NCI-H446 (cell line): Measurements from ENCODE around the gene PAGE2.
"Not testable (repeated sequence)": the region's sequence is repeated elsewhere in the genome, so short reads cannot be mapped to it uniquely, and the experiment has no call there.

Experiments
- DNase-seq, 2 experiments: peaks; one replicate each; lab custom pipeline; 2025; lab: John Stamatoyannopoulos, UW

PAGE2 gene

GRCh38 chrX:55088795-55089489, at the start of gene PAGE2:
PAGE2 (plus strand) TSS chrX:55089018; CDS start chrX:55090021, 1,003 bp downstream.
- no peak for DNase-seq

GRCh38 chrX:55039471-55039870, 49.3 kb upstream of the PAGE2 start:
- DNase-seq, result no peak

GRCh38 chrX:55041514-55041913, 47.3 kb upstream of the PAGE2 start:
- no peak for DNase-seq

- DNase-seq, result not testable (repeated sequence)
Observed at GRCh38 chrX:55050599-55050998, 38.2 kb upstream of the PAGE2 start.

- no peak for DNase-seq
Observed at GRCh38 chrX:55056820-55057674, 31.8 kb upstream of the PAGE2 start.

GRCh38 chrX:55057675-55058249, 31.1 kb upstream of the PAGE2 start:
- peak in 1 of 2 experiments; percentile 5 for DNase-seq

GRCh38 chrX:55067180-55067579, 21.6 kb upstream of the PAGE2 start:
- not testable (repeated sequence) for DNase-seq

- DNase-seq, result no peak
Observed at GRCh38 chrX:55072286-55072685, 16.5 kb upstream of the PAGE2 start.

GRCh38 chrX:55074851-55075467, 13.9 kb upstream of the PAGE2 start, which contains the start of gene PAGE2B:
PAGE2B (plus strand) TSS chrX:55075030; CDS start chrX:55076042, 1,012 bp downstream.
- no peak for DNase-seq

- no peak for DNase-seq
Observed at GRCh38 chrX:55098691-55099090, 9.9 kb downstream of the PAGE2 start.

- DNase-seq, result no peak
Observed at GRCh38 chrX:55099162-55099561, 10.3 kb downstream of the PAGE2 start.

- DNase-seq, result no peak
Observed at GRCh38 chrX:55102754-55103153, 13.9 kb downstream of the PAGE2 start.

GRCh38 chrX:55107262-55107661, 18.4 kb downstream of the PAGE2 start:
- DNase-seq, result no peak

- DNase-seq, result no peak
Observed at GRCh38 chrX:55107911-55108310, 19.1 kb downstream of the PAGE2 start.

GRCh38 chrX:55109306-55109705, 20.5 kb downstream of the PAGE2 start:
- no peak for DNase-seq

- DNase-seq, result no peak
Observed at GRCh38 chrX:55111578-55112254, 22.9 kb downstream of the PAGE2 start.

- DNase-seq, result not testable (repeated sequence)
Observed at GRCh38 chrX:55116589-55116988, 27.8 kb downstream of the PAGE2 start.

- DNase-seq, result no peak
Observed at GRCh38 chrX:55118574-55118973, 29.8 kb downstream of the PAGE2 start.

GRCh38 chrX:55119271-55119670, 30.5 kb downstream of the PAGE2 start:
- DNase-seq, result no peak

- DNase-seq, result no peak
Observed at GRCh38 chrX:55119712-55120111, 30.9 kb downstream of the PAGE2 start.

GRCh38 chrX:55120761-55121358, 32.0 kb downstream of the PAGE2 start:
- no peak for DNase-seq
